IMR-90 (cell line): ENCODE results near the gene VAMP4. TPM values are rescaled to one million over a fixed set of nuclear protein-coding genes. Genes with fewer than 3 reads are reported as not detected.

Experiments used
- ATAC-seq: fragments of 200-7000 bp; cut with Tn5 transposase; 2 replicates; pipeline ENCODE4 v1.9.1; 2020; ENCODE audit warnings: low read depth, mild to moderate bottlenecking, moderate library complexity
- BruUV-seq: library from RNA; stranded (reverse); fragments of 400-500 nt; replicated peaks from 2 replicates; lab custom pipeline; 2021; lab: Mats Ljungman, UMichigan
- CTCF ChIA-PET: fragments of 300-600 bp; formaldehyde crosslinking; extraction: SDS; loops from one replicate; lab custom pipeline; 2021; ENCODE audit warnings: antibody characterized with exemption; lab: Yijun Ruan, JAX
- POLR2A ChIA-PET: fragments of 300-600 bp; sonication (Branson Sonifier 250); formaldehyde crosslinking; loops from one replicate; lab custom pipeline; 2022; ENCODE audit warnings: antibody characterized with exemption; ENCODE audit not compliant: unreplicated experiment; lab: Charles Lee
- DNase-seq: peaks from one replicate; pipeline ENCODE4 v3.0.0; 2013
- H2AFZ ChIP-seq: replicated peaks from 2 replicates; pipeline ENCODE3; 2013; ENCODE audit warnings: low read length, mild to moderate bottlenecking; ENCODE audit not compliant: poor library complexity
- H2AK5ac ChIP-seq: 2 replicates; pipeline ENCODE4 v1.6.1; 2013; ENCODE audit warnings: low read depth, low read length, inconsistent platforms
- H2AK9ac ChIP-seq: replicated peaks from 2 replicates; pipeline ENCODE3; 2013; ENCODE audit warnings: mild to moderate bottlenecking, low read depth, low read length, moderate library complexity; ENCODE audit not compliant: poor library complexity
- H2BK120ac ChIP-seq: 2 replicates; pipeline ENCODE4 v1.6.1; 2013; ENCODE audit warnings: low read depth, low read length, inconsistent platforms
- H2BK15ac ChIP-seq: 3 replicates; pipeline ENCODE4 v1.6.1; 2013; ENCODE audit warnings: low read depth, low read length, inconsistent platforms
- H2BK20ac ChIP-seq: 2 replicates; pipeline ENCODE4 v1.6.1; 2013; ENCODE audit warnings: low read depth, mild to moderate bottlenecking, inconsistent platforms, low read length, moderate library complexity
- H2BK5ac ChIP-seq: 2 replicates; pipeline ENCODE4 v1.6.1; 2013; ENCODE audit warnings: mild to moderate bottlenecking, low read depth, low read length, inconsistent platforms; ENCODE audit not compliant: poor library complexity, severe bottlenecking
- H3K14ac ChIP-seq: replicated peaks from 2 replicates; pipeline ENCODE4 v1.6.1; 2013; ENCODE audit warnings: low read depth, low read length, inconsistent platforms
- H3K18ac ChIP-seq: 2 replicates; pipeline ENCODE4 v1.6.1; 2013; ENCODE audit warnings: low read depth, low read length, control low read depth
- H3K23ac ChIP-seq: 2 replicates; pipeline ENCODE4 v1.6.1; 2013; ENCODE audit warnings: low read depth, low read length, inconsistent platforms
- H3K27ac ChIP-seq: 2 replicates; pipeline ENCODE4 v1.5.1; 2013; ENCODE audit warnings: mild to moderate bottlenecking, control low read depth, low read length; ENCODE audit not compliant: insufficient read depth
- H3K27me3 ChIP-seq: 2 replicates; pipeline ENCODE4 v1.6.1; 2013; ENCODE audit warnings: low read length; ENCODE audit not compliant: control insufficient read depth, insufficient read depth
- H3K36me3 ChIP-seq: 2 replicates; pipeline ENCODE4 v1.6.1; 2013; ENCODE audit warnings: low read length, mixed read lengths; ENCODE audit not compliant: control insufficient read depth, insufficient read depth
- H3K4ac ChIP-seq: 2 replicates; pipeline ENCODE4 v1.6.1; 2013; ENCODE audit warnings: low read depth, low read length, inconsistent platforms
- H3K4me1 ChIP-seq: 2 replicates; pipeline ENCODE4 v1.6.1; 2013; ENCODE audit warnings: low read length, mixed read lengths; ENCODE audit not compliant: control insufficient read depth, insufficient read depth
- H3K4me2 ChIP-seq: 2 replicates; pipeline ENCODE4 v1.6.1; 2013; ENCODE audit warnings: low read depth, mild to moderate bottlenecking, control low read depth, low read length, moderate library complexity
- H3K4me3 ChIP-seq: 2 replicates; pipeline ENCODE4 v1.5.1; 2013; ENCODE audit warnings: low read depth, mild to moderate bottlenecking, control low read depth, low read length, moderate library complexity; ENCODE audit not compliant: insufficient read depth
- H3K56ac ChIP-seq: 2 replicates; pipeline ENCODE4 v1.6.1; 2013; ENCODE audit warnings: low read length, inconsistent platforms; ENCODE audit not compliant: insufficient read depth; ENCODE audit errors: extremely low read depth
- H3K79me1 ChIP-seq, 2 experiments: 2 replicates each; pipeline ENCODE4 v1.6.1; 2013; ENCODE audit warnings: low read length in 2 of 2, inconsistent platforms in 1 of 2, low read depth in 1 of 2
- H3K9ac ChIP-seq: 2 replicates; pipeline ENCODE4 v1.6.1; 2013; ENCODE audit warnings: low read depth, low read length, control low read depth
- H3K9me1 ChIP-seq: 2 replicates; pipeline ENCODE4 v1.6.1; 2013; ENCODE audit warnings: low read length, inconsistent platforms; ENCODE audit not compliant: insufficient read depth
- H3K9me3 ChIP-seq: 2 replicates; pipeline ENCODE4 v1.6.1; 2013; ENCODE audit warnings: low read length; ENCODE audit not compliant: control insufficient read depth, insufficient read depth
- H4K20me1 ChIP-seq: 2 replicates; pipeline ENCODE4 v1.6.1; 2013; ENCODE audit warnings: low read length, inconsistent platforms; ENCODE audit not compliant: insufficient read depth
- H4K5ac ChIP-seq: 2 replicates; pipeline ENCODE4 v1.6.1; 2013; ENCODE audit warnings: mild to moderate bottlenecking, low read depth, low read length, control low read depth
- H4K8ac ChIP-seq, 2 experiments: 2 replicates each; pipeline ENCODE4 v1.6.1; 2013; ENCODE audit warnings: low read depth in 2 of 2, low read length in 2 of 2, control low read depth in 1 of 2, inconsistent platforms in 1 of 2
- H4K91ac ChIP-seq: 2 replicates; pipeline ENCODE4 v1.6.1; 2013; ENCODE audit warnings: low read depth, low read length, inconsistent platforms; ENCODE audit not compliant: insufficient read depth
- BHLHE40 ChIP-seq: fragments of 150-350 bp; IDR thresholded peaks from 2 replicates; pipeline ENCODE4 v1.6.1; 2016; ENCODE audit warnings: mild to moderate bottlenecking, low read depth, low read length
- CEBPB ChIP-seq: IDR thresholded peaks from 2 replicates; pipeline ENCODE4 v1.6.1; 2012; ENCODE audit warnings: low read depth, low read length, improper control_type of control experiment
- ELK1 ChIP-seq: fragments of 150-350 bp; IDR thresholded peaks from 2 replicates; pipeline ENCODE4 v1.6.1; 2016; ENCODE audit warnings: low read depth, mild to moderate bottlenecking, low read length, moderate library complexity, borderline replicate concordance
- MAFK ChIP-seq: IDR thresholded peaks from 2 replicates; pipeline ENCODE4 v1.6.1; 2012; ENCODE audit warnings: low read depth, low read length, improper control_type of control experiment
- MAZ ChIP-seq: IDR thresholded peaks from 2 replicates; pipeline ENCODE4 v1.6.1; 2012; ENCODE audit warnings: low read depth, mild to moderate bottlenecking, low read length, improper control_type of control experiment, moderate library complexity, borderline replicate concordance
- MXI1 ChIP-seq: IDR thresholded peaks from 2 replicates; pipeline ENCODE4 v1.6.1; 2012; ENCODE audit warnings: low read depth, mild to moderate bottlenecking, low read length, moderate library complexity, borderline replicate concordance
- NFE2L2 ChIP-seq: fragments of 150-350 bp; IDR thresholded peaks from 2 replicates; pipeline ENCODE4 v1.6.1; 2016; ENCODE audit warnings: low read depth, mild to moderate bottlenecking, low read length
- POLR2A ChIP-seq: IDR thresholded peaks from 2 replicates; pipeline ENCODE4 v1.6.1; 2012; ENCODE audit warnings: mild to moderate bottlenecking, low read depth, low read length
- RAD21 ChIP-seq: IDR thresholded peaks from 2 replicates; pipeline ENCODE4 v1.6.1; 2012; ENCODE audit warnings: low read length, improper control_type of control experiment
- RCOR1 ChIP-seq: IDR thresholded peaks from 2 replicates; pipeline ENCODE4 v1.6.1; 2012; ENCODE audit warnings: mild to moderate bottlenecking, low read length, improper control_type of control experiment; ENCODE audit not compliant: insufficient replicate concordance
- RFX5 ChIP-seq: IDR thresholded peaks from 2 replicates; pipeline ENCODE4 v1.8.0; 2012; ENCODE audit warnings: low read depth, mild to moderate bottlenecking, low read length, moderate library complexity
- SMC3 ChIP-seq: fragments of 150-350 bp; IDR thresholded peaks from 2 replicates; pipeline ENCODE4 v1.6.1; 2016; ENCODE audit warnings: low read depth, mild to moderate bottlenecking, antibody characterized with exemption, low read length, moderate library complexity
- USF2 ChIP-seq: fragments of 150-350 bp; IDR thresholded peaks from 2 replicates; pipeline ENCODE4 v1.6.1; 2017; ENCODE audit warnings: mild to moderate bottlenecking, antibody characterized with exemption, low read length, low read depth
- WGBS, 2 experiments: methylation state at CpG; one replicate each; pipeline versions ENCODE4 v1.1.5 to v1.1.7; 2013; ENCODE audit warnings: missing lambda C conversion rate in 2 of 2; ENCODE audit not compliant: insufficient read length in 1 of 2; ENCODE audit errors: extremely low coverage in 2 of 2; 5-methylcytosine and 5-hydroxymethylcytosine counted together
- dilution Hi-C: fragments of 300-500 bp; cut with HindIII; formaldehyde crosslinking; loops from one replicate; pipeline ENCODE4 v1.14.3; 2018; ENCODE audit warnings: low sequenced_read_pairs; ENCODE audit not compliant: unreplicated experiment
- in situ Hi-C: fragments of 300-500 bp; cut with MboI; formaldehyde crosslinking; loops from 3 replicates; pipeline ENCODE4 v1.14.3; 2019; ENCODE audit warnings: low sequenced_read_pairs, inconsistent platforms, mixed read lengths
- intact Hi-C: fragments of 100-400 bp; cut with micrococcal nuclease; formaldehyde crosslinking; loops from 2 replicates; pipeline ENCODE4 v1.10.0; 2022
- polyA plus RNA-seq, 3 experiments: library from polyadenylated mRNA; depleted of rRNA; stranded (reverse); fragments of >200 nt; gene quantifications; 2 replicates each; pipeline ENCODE4 v1.2.3, GENCODE V29; 2012; ENCODE audit warnings: low replicate concordance in 1 of 3
- total RNA-seq: library from RNA; depleted of rRNA; stranded (reverse); fragments of >200 nt; gene quantifications from 2 replicates; pipeline ENCODE4 v1.2.3, GENCODE V29; 2012

The VAMP4 gene
- total and polyA plus RNA-seq, 2 of the 4 experiments (the other 2 are of a cell fraction), result 3.4 to 5.4 TPM

GRCh38 chr1:171718848-171719247 is 23.0 kb downstream of the VAMP4 start:
- Histone ChIP-seq H2AFZ (no peak overlapping the region), H3K4me2 (no peak overlapping the region), H3K27me3 (no peaks in the 10 kb centered on the region), H3K36me3 (peaks cover 4% of the 10 kb centered on the region; the same call in 1 of the 2 replicates), H3K9me1 (no peaks in the 10 kb centered on the region), H2AK5ac (no peak overlapping the region), H4K20me1 (no peaks in the 10 kb centered on the region; the same call in 1 of the 2 replicates), H4K91ac (no peak overlapping the region), H3K23ac (no peak overlapping the region), H4K8ac (no peak overlapping the region), H3K14ac (no peak overlapping the region), H2BK20ac (no peak overlapping the region), H4K5ac (no peak overlapping the region), H3K4me1 (peaks cover 8% of the 10 kb centered on the region), H2AK9ac (no peak overlapping the region), H3K9ac (no peak overlapping the region), H3K18ac (no peak overlapping the region), H3K4me3 (no peak overlapping the region), H2BK120ac (no peak overlapping the region), H2BK15ac (no peak overlapping the region), H2BK5ac (no peak overlapping the region), H3K4ac (no peak overlapping the region), H3K27ac (no peak overlapping the region), H3K79me1 (peaks cover 6 to 16% of the 10 kb centered on the region in 2 experiments; a peak in 3 of 4 replicates), H3K9me3 (peaks cover 6% of the 10 kb centered on the region), H3K56ac (no peak overlapping the region)
- BruUV-seq, result no TSS peak
- intact Hi-C loops, result loop anchor here (5.0 kb wide), 1 partner anchor 268 kb away; no protein-coding TSS in a partner anchor
- DNase-seq (no peak), ATAC-seq (no peak)
- in situ Hi-C loops, result no loop called here
- WGBS, 2 experiments, result no CpG with 5 or more reads among the region's 1 CpG
- TF ChIP-seq MXI1 (no peak), RAD21 (no peak), ELK1 (no peak), BHLHE40 (no peak), MAFK (no peak), MAZ (no peak), RFX5 (no peak), NFE2L2 (no peak), SMC3 (no peak), USF2 (no peak), CEBPB (no peak), POLR2A (no peak), RCOR1 (no peak)
- dilution Hi-C loops, result no loop called here
- POLR2A ChIA-PET, result no interaction called here
- CTCF ChIA-PET, result interaction anchor here (1.1 to 1.8 kb wide), 2 partner anchors 75 to 266 kb away, joined by 3 to 5 read pairs; no protein-coding TSS in a partner anchor
